ENCODE results near the gene RNASE11. TPM values are rescaled to one million over a fixed set of nuclear protein-coding genes. Genes with fewer than 3 reads are reported as not detected.
A peak's percentile ranks its signal among the peaks of the same experiment; 100 is the strongest.
"Not testable (repeated sequence)": the region's sequence is repeated elsewhere in the genome, so short reads cannot be mapped to it uniquely, and the experiment has no call there.

Gene RNASE11
- total and polyA plus RNA-seq, 2 of the 4 experiments (the other 2 are of a cell fraction): not detected

GRCh38 chr14:20620798-20621478, 33.1 kb upstream of the RNASE11 start:
- Histone ChIP-seq H4K8ac (ENCODE audit: low read depth in 2 of 2, low read length in 2 of 2) (no peak overlapping the region), H3K4me1 (ENCODE audit: control insufficient read depth, insufficient read depth, low read length) (no peaks in the 10 kb centered on the region), H2BK120ac (ENCODE audit: low read depth, low read length) (no peak overlapping the region), H3K9me1 (ENCODE audit: insufficient read depth, low read length) (no peaks in the 10 kb centered on the region), H3K9ac (ENCODE audit: low read depth, low read length) (no peak overlapping the region), H3K9me3 (ENCODE audit: control insufficient read depth, insufficient read depth, low read length) (no peaks in the 10 kb centered on the region), H2AK5ac (ENCODE audit: low read depth, low read length) (no peak overlapping the region), H3K4me3 (ENCODE audit: insufficient read depth, low read depth, low read length) (no peak overlapping the region), H3K23ac (ENCODE audit: low read depth, low read length) (no peak overlapping the region), H3K4me2 (ENCODE audit: low read depth, low read length) (no peak overlapping the region), H4K91ac (ENCODE audit: insufficient read depth, low read depth, low read length) (no peak overlapping the region), H2BK15ac (ENCODE audit: low read depth, low read length) (no peak overlapping the region), H3K27ac (ENCODE audit: insufficient read depth, low read length) (no peak overlapping the region), H4K5ac (ENCODE audit: low read depth, low read length) (no peak overlapping the region), H2BK5ac (ENCODE audit: low read depth, low read length, poor library complexity, severe bottlenecking) (no peak overlapping the region), H3K27me3 (ENCODE audit: control insufficient read depth, insufficient read depth, low read length) (peaks cover 10% of the 10 kb centered on the region), H4K20me1 (ENCODE audit: insufficient read depth, low read length) (peaks cover 4% of the 10 kb centered on the region; the same call in 1 of the 2 replicates), H2BK20ac (ENCODE audit: low read depth, low read length) (no peak overlapping the region), H3K36me3 (ENCODE audit: control insufficient read depth, insufficient read depth, low read length) (no peaks in the 10 kb centered on the region), H3K18ac (ENCODE audit: low read depth, low read length) (no peak overlapping the region), H2AFZ (replicated peaks; ENCODE audit: low read length, poor library complexity) (no peak overlapping the region), H2AK9ac (replicated peaks; ENCODE audit: low read depth, low read length, poor library complexity) (no peak overlapping the region), H3K56ac (ENCODE audit: extremely low read depth, insufficient read depth, low read length) (no peak overlapping the region), H3K79me1 (ENCODE audit: low read depth in 1 of 2, low read length in 2 of 2) (no peaks in the 10 kb centered on the region), H3K4ac (ENCODE audit: low read depth, low read length) (no peak overlapping the region), H3K14ac (replicated peaks; ENCODE audit: low read depth, low read length) (no peak overlapping the region)
- DNase-seq: no peak
- no peak for ATAC-seq (ENCODE audit: low read depth)
- CTCF ChIA-PET: no interaction called here
- dilution Hi-C loops (cut with HindIII; ENCODE audit: low sequenced_read_pairs, unreplicated experiment) (no loop called here), intact Hi-C loops (cut with micrococcal nuclease) (no loop called here), in situ Hi-C loops (cut with MboI; ENCODE audit: low sequenced_read_pairs) (no loop called here)
- BruUV-seq (replicated peaks): no TSS peak
- WGBS, 2 experiments (ENCODE audit: extremely low coverage in 2 of 2, insufficient read length in 1 of 2): no CpG with 5 or more reads among the region's 2 CpGs
- no peak for TF ChIP-seq USF2 (IDR thresholded peaks at IDR 0.05; ENCODE audit: low read depth, low read length)
- TF ChIP-seq CEBPB (IDR thresholded peaks at IDR 0.05; ENCODE audit: low read depth, low read length): peak; percentile 12; the same call in 1 of the 2 replicates
- POLR2A ChIA-PET (ENCODE audit: unreplicated experiment): no interaction called here

GRCh38 chr14:20619688-20620087, 31.9 kb upstream of the RNASE11 start:
- dilution Hi-C loops (cut with HindIII; ENCODE audit: low sequenced_read_pairs, unreplicated experiment); H3K23ac ChIP-seq (ENCODE audit: low read depth, low read length); POLR2A ChIA-PET (ENCODE audit: unreplicated experiment); H3K4me1 ChIP-seq (ENCODE audit: control insufficient read depth, insufficient read depth, low read length); H3K79me1 ChIP-seq (ENCODE audit: low read depth in 1 of 2, low read length in 2 of 2); DNase-seq; H2BK5ac ChIP-seq (ENCODE audit: low read depth, low read length, poor library complexity, severe bottlenecking); H4K5ac ChIP-seq (ENCODE audit: low read depth, low read length); H3K4me3 ChIP-seq (ENCODE audit: insufficient read depth, low read depth, low read length); H4K8ac ChIP-seq (ENCODE audit: low read depth in 2 of 2, low read length in 2 of 2); H4K20me1 ChIP-seq (ENCODE audit: insufficient read depth, low read length); H3K56ac ChIP-seq (ENCODE audit: extremely low read depth, insufficient read depth, low read length); H3K27ac ChIP-seq (ENCODE audit: insufficient read depth, low read length); H3K4ac ChIP-seq (ENCODE audit: low read depth, low read length); H2BK20ac ChIP-seq (ENCODE audit: low read depth, low read length); H2BK120ac ChIP-seq (ENCODE audit: low read depth, low read length); H3K4me2 ChIP-seq (ENCODE audit: low read depth, low read length); H2BK15ac ChIP-seq (ENCODE audit: low read depth, low read length); H4K91ac ChIP-seq (ENCODE audit: insufficient read depth, low read depth, low read length); H3K14ac ChIP-seq (replicated peaks; ENCODE audit: low read depth, low read length); intact Hi-C loops (cut with micrococcal nuclease); H3K9ac ChIP-seq (ENCODE audit: low read depth, low read length); in situ Hi-C loops (cut with MboI; ENCODE audit: low sequenced_read_pairs); ATAC-seq (ENCODE audit: low read depth); H3K18ac ChIP-seq (ENCODE audit: low read depth, low read length); H2AFZ ChIP-seq (replicated peaks; ENCODE audit: low read length, poor library complexity); H3K36me3 ChIP-seq (ENCODE audit: control insufficient read depth, insufficient read depth, low read length); BruUV-seq (replicated peaks); H2AK9ac ChIP-seq (replicated peaks; ENCODE audit: low read depth, low read length, poor library complexity); H3K9me3 ChIP-seq (ENCODE audit: control insufficient read depth, insufficient read depth, low read length); H2AK5ac ChIP-seq (ENCODE audit: low read depth, low read length); H3K9me1 ChIP-seq (ENCODE audit: insufficient read depth, low read length): not testable (repeated sequence)
- WGBS, 2 experiments (ENCODE audit: extremely low coverage in 2 of 2, insufficient read length in 1 of 2): no CpG with 5 or more reads among the region's 6 CpGs
- peaks cover 10% of the 10 kb centered on the region for H3K27me3 ChIP-seq (ENCODE audit: control insufficient read depth, insufficient read depth, low read length)
- CTCF ChIA-PET: interaction anchor here (0.8 kb wide), 1 partner anchor 204 kb away, joined by 3 read pairs; no protein-coding TSS in a partner anchor

Data from IMR-90 (cell line).